OCI-LY1 (cell line): Measurements from ENCODE around the gene SUGP2.

Experiments
- H2AFZ ChIP-seq: fragments of 200-600 bp; sonication (generic), shearing (Covaris generic); 2 replicates; pipeline ENCODE4 v1.6.0; 2014; ENCODE audit warnings: antibody characterized with exemption, mild to moderate bottlenecking, low read length
- H3F3A ChIP-seq: fragments of 200-600 bp; sonication (generic), shearing (Covaris generic); 2 replicates; pipeline ENCODE4 v1.6.0; 2014; ENCODE audit warnings: mild to moderate bottlenecking, antibody characterized with exemption, low read length, moderate library complexity; ENCODE audit not compliant: insufficient read depth
- H3K27ac ChIP-seq: fragments of 200-600 bp; sonication (generic); 2 replicates; pipeline ENCODE4 v1.5.1; 2014; ENCODE audit warnings: low read length, mixed run types, mild to moderate bottlenecking, low read depth; ENCODE audit not compliant: poor library complexity, severe bottlenecking
- H3K27me3 ChIP-seq: fragments of 200-600 bp; sonication (generic); 2 replicates; pipeline ENCODE4 v1.6.0; 2014; ENCODE audit warnings: antibody characterized with exemption, mild to moderate bottlenecking, low read length, moderate library complexity; ENCODE audit not compliant: insufficient read depth
- H3K36me3 ChIP-seq: fragments of 200-600 bp; sonication (generic); 2 replicates; pipeline ENCODE4 v1.6.1; 2014; ENCODE audit warnings: mild to moderate bottlenecking, antibody characterized with exemption, low read length, moderate library complexity, mixed read lengths; ENCODE audit not compliant: insufficient read depth
- H3K4me1 ChIP-seq: fragments of 200-600 bp; sonication (generic); 2 replicates; pipeline ENCODE4 v1.5.1; 2014; ENCODE audit warnings: mild to moderate bottlenecking, low read length, moderate library complexity; ENCODE audit not compliant: insufficient read depth, severe bottlenecking
- H3K4me2 ChIP-seq: fragments of 200-600 bp; sonication (generic), shearing (Covaris generic); 2 replicates; pipeline ENCODE4 v1.6.1; 2014; ENCODE audit warnings: low read length
- H3K4me3 ChIP-seq: fragments of 200-600 bp; sonication (generic); 2 replicates; pipeline ENCODE4 v1.5.1; 2014; ENCODE audit warnings: low read length, low read depth, mild to moderate bottlenecking, mixed read lengths; ENCODE audit not compliant: poor library complexity, severe bottlenecking
- H3K79me2 ChIP-seq: fragments of 200-600 bp; shearing (Covaris generic); 2 replicates; pipeline ENCODE4 v1.6.1; 2016; ENCODE audit warnings: mixed run types, low read length, mixed read lengths; ENCODE audit not compliant: insufficient read depth
- H3K9ac ChIP-seq: fragments of 200-600 bp; sonication (generic), shearing (Covaris generic); 2 replicates; pipeline ENCODE4 v1.6.1; 2014; ENCODE audit warnings: mild to moderate bottlenecking, low read length, mixed read lengths
- H3K9me2 ChIP-seq: fragments of 200-600 bp; sonication (generic), shearing (Covaris generic); 2 replicates; pipeline ENCODE4 v1.6.1; 2014; ENCODE audit warnings: low read depth, mild to moderate bottlenecking, low read length, mixed read lengths
- H3K9me3 ChIP-seq: fragments of 200-600 bp; shearing (Covaris generic); 2 replicates; pipeline ENCODE4 v1.6.1; 2014; ENCODE audit warnings: low read length, mixed read lengths
- H4K20me1 ChIP-seq: fragments of 200-600 bp; sonication (generic), shearing (Covaris generic); 2 replicates; pipeline ENCODE4 v1.6.0; 2016; ENCODE audit warnings: mild to moderate bottlenecking, low read length; ENCODE audit not compliant: insufficient read depth
- CTCF ChIP-seq: fragments of 200-600 bp; sonication (generic), shearing (Covaris generic); IDR thresholded peaks from 2 replicates; pipeline ENCODE4 v1.5.1; 2017; ENCODE audit warnings: mild to moderate bottlenecking, antibody characterized with exemption, low read length, moderate library complexity, mixed read lengths
- EZH2 ChIP-seq: fragments of 200-600 bp; sonication (generic), shearing (Covaris generic); IDR thresholded peaks from 2 replicates; pipeline ENCODE4 v1.8.0; 2017; ENCODE audit warnings: borderline replicate concordance, mixed run types, mild to moderate bottlenecking, antibody characterized with exemption, low read length, moderate library complexity, mixed read lengths

The SUGP2 gene

GRCh38 chr19:19043881-19044280, 10.6 kb upstream of the SUGP2 start:
- H4K20me1 ChIP-seq: no peaks in the 10 kb centered on the region
- no peaks in the 10 kb centered on the region for H3K9me2 ChIP-seq
- no peak overlapping the region for H3K4me2 ChIP-seq
- no peak overlapping the region for H3K4me3 ChIP-seq
- H3F3A ChIP-seq: no peaks in the 10 kb centered on the region
- no peak overlapping the region for H3K9ac ChIP-seq
- H3K27me3 ChIP-seq: no peaks in the 10 kb centered on the region
- peaks cover 62% of the 10 kb centered on the region for H3K36me3 ChIP-seq
- H3K27ac ChIP-seq: no peak overlapping the region
- H2AFZ ChIP-seq: no peak overlapping the region
- peaks cover 17% of the 10 kb centered on the region for H3K4me1 ChIP-seq
- H3K9me3 ChIP-seq: no peaks in the 10 kb centered on the region
- no peak for TF ChIP-seq EZH2
- TF ChIP-seq CTCF: no peak
- peaks cover 24% of the 10 kb centered on the region for H3K79me2 ChIP-seq

GRCh38 chr19:19043481-19043880, 10.2 kb upstream of the SUGP2 start:
- no peak overlapping the region for H3K9ac ChIP-seq
- no peak overlapping the region for H3K4me3 ChIP-seq
- no peaks in the 10 kb centered on the region for H3K9me2 ChIP-seq
- peaks cover 26% of the 10 kb centered on the region for H3K79me2 ChIP-seq
- no peak overlapping the region for H2AFZ ChIP-seq
- no peaks in the 10 kb centered on the region for H3K27me3 ChIP-seq
- peaks cover 21% of the 10 kb centered on the region for H3K4me1 ChIP-seq
- H3F3A ChIP-seq: no peaks in the 10 kb centered on the region
- no peak overlapping the region for H3K4me2 ChIP-seq
- no peaks in the 10 kb centered on the region for H4K20me1 ChIP-seq
- H3K9me3 ChIP-seq: no peaks in the 10 kb centered on the region
- H3K27ac ChIP-seq: no peak overlapping the region
- H3K36me3 ChIP-seq: peaks cover 62% of the 10 kb centered on the region
- TF ChIP-seq EZH2: no peak
- TF ChIP-seq CTCF: no peak

GRCh38 chr19:19042732-19043280, 9.5 kb upstream of the SUGP2 start:
- Histone ChIP-seq H3K9me2 (no peaks in the 10 kb centered on the region), H2AFZ (no peak overlapping the region), H3K27me3 (no peaks in the 10 kb centered on the region), H3K9me3 (0 out of 2 replicates have a peak, but pooled peaks cover under 1% of the 10 kb centered on the region), H3K79me2 (peaks cover 32% of the 10 kb centered on the region), H3K4me2 (no peak overlapping the region), H3F3A (no peaks in the 10 kb centered on the region), H4K20me1 (no peaks in the 10 kb centered on the region), H3K4me3 (no peak overlapping the region), H3K9ac (no peak overlapping the region), H3K36me3 (peaks cover 63% of the 10 kb centered on the region), H3K4me1 (peaks cover 23% of the 10 kb centered on the region), H3K27ac (no peak overlapping the region)
- TF ChIP-seq EZH2 (no peak), CTCF (no peak)
